Stomach (tissue), 9 donors: ENCODE measurements around the gene IQSEC1. TPM values are rescaled to one million over a fixed set of nuclear protein-coding genes. Genes with fewer than 3 reads are reported as not detected.
A peak's percentile ranks its signal among the peaks of the same experiment; 100 is the strongest.

Source experiments
- DNase-seq, 2 donors: peaks; one replicate each; pipeline versions ENCODE4 v3.0.0 to v3.0.0-alpha.2; 2013 to 2019
- H3K27ac ChIP-seq, 5 donors: fragments of 200-600 bp in 4 of 5; sonication (generic) in 4 of 5; one replicate each; pipeline ENCODE4 v1.5.1; 2013 to 2019; ENCODE audit warnings: mild to moderate bottlenecking in 1 of 5, moderate library complexity in 1 of 5
- H3K27me3 ChIP-seq, 3 donors: fragments of 200-600 bp; sonication (generic); one replicate each; pipeline ENCODE4 v1.5.1; 2017 to 2019; ENCODE audit warnings: mixed run types in 1 of 3
- H3K36me3 ChIP-seq, 4 donors: fragments of 200-600 bp; sonication (generic); 1 replicate in 3 of 4; 2 replicates in 1 of 4; pipeline ENCODE4 v1.5.1; 2016 to 2019
- H3K4me1 ChIP-seq, 4 donors: fragments of 200-600 bp; sonication (generic); one replicate each; pipeline ENCODE4 v1.5.1; 2016 to 2019
- H3K4me3 ChIP-seq, 4 donors: fragments of 200-600 bp; sonication (generic) in 3 of 4; one replicate each; pipeline ENCODE4 v1.5.1; 2016 to 2019; ENCODE audit warnings: mild to moderate bottlenecking in 1 of 4
- H3K9me3 ChIP-seq, 4 donors: fragments of 200-600 bp; sonication (generic); one replicate each; pipeline ENCODE4 v1.5.1; 2016 to 2019
- CTCF ChIP-seq, 7 experiments: fragments of 450-650 bp in 4 of 7; fragments of 200-600 bp in 3 of 7; sonication (generic) in 3 of 7; IDR thresholded peaks; one replicate each; pipeline ENCODE4 v1.5.1; 2016 to 2019; ENCODE audit warnings: antibody characterized with exemption in 7 of 7, control low read depth in 2 of 7, mild to moderate bottlenecking in 1 of 7
- EP300 ChIP-seq: sonication (generic); formaldehyde crosslinking; IDR thresholded peaks from one replicate; pipeline ENCODE4 v1.6.1; 2017; ENCODE audit warnings: antibody characterized with exemption
- POLR2A ChIP-seq, 4 donors: fragments of 450-650 bp; IDR thresholded peaks; one replicate each; pipeline ENCODE4 v1.6.1; 2016; ENCODE audit warnings: antibody characterized with exemption in 4 of 4, control low read depth in 2 of 4, mild to moderate bottlenecking in 1 of 4, moderate library complexity in 1 of 4
- POLR2AphosphoS5 ChIP-seq, 3 donors: sonication (generic); formaldehyde crosslinking; IDR thresholded peaks; one replicate each; pipeline ENCODE4 v1.6.1; 2016; ENCODE audit warnings: antibody characterized with exemption in 3 of 3
- WGBS, 5 donors: extraction: QIAGEN DNeasy Blood & Tissue Kit in 3 of 5; methylation state at CpG; one replicate each; pipeline versions ENCODE4 v1.1.5 to v1.1.7; 2013 to 2018; 5-methylcytosine and 5-hydroxymethylcytosine counted together
- intact Hi-C: fragments of 100-400 bp; cut with DNase I; formaldehyde crosslinking; loops from one replicate; pipeline ENCODE4 v1.15.1; 2023; ENCODE audit warnings: low total_unique reads
- polyA plus RNA-seq, 3 donors: library from polyadenylated mRNA; stranded (reverse); fragments of 200-250 nt; gene quantifications; one replicate each; pipeline ENCODE4 v1.2.3, GENCODE V29; 2013
- total RNA-seq, 5 donors: library from RNA; depleted of rRNA; stranded (reverse); fragments of >200 nt; gene quantifications; one replicate each; pipeline versions ENCODE4 v1.1.0 to v1.2.3, GENCODE V29; 2014 to 2016
- donor health status: healthy with polysubstance abuse.
- donor health status: Bipolar disorder and iron deficiency.
- donor health status: healthy.

IQSEC1 gene
- total and polyA plus RNA-seq, 8 donors = 6.7 to 46.9 (median 20.8) TPM

DNA sequence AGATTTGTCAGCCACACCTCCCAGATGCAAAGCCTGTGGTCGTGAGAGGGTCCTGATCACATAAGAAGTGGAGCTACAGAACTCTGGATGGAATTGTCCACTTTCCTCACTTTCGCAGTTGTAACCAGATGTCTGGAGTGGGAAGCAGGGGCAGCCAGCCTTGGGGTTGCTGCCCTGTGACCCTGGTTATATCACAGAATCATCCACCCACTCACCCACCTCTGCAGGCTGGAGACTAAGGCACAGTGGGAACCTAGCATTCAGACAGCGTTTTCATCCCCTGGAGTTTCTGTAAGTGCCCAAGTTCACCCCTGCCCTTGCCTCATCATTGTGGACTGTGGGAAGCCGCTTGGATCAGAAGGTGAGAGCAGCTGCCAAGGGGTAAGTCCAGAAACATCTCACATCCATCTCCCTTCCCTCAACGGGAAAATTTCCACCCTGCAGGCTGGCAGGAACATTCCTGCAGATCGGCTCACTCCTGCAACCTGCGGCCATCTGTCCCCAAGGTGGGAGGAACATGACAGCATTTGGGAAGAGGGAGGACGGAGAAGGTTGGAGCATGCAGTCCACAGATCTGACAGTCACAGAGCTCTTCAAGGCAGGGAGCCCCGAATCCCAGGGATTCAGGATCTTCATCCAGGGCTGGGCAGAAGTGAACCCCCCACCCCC, 2.9 kb upstream of the IQSEC1 start:
- Histone ChIP-seq H3K36me3 (no peaks in the 10 kb centered on the region), H3K4me3 (no peak overlapping the region), H3K27me3 (peaks cover 0 to 77% (median 31%) of the 10 kb centered on the region in 3 donors), H3K4me1 (peaks cover 0 to 28% (median 20%) of the 10 kb centered on the region in 4 donors), H3K27ac (no peak overlapping the region), H3K9me3 (no peaks in the 10 kb centered on the region)
- intact Hi-C loops = no loop called here
- TF ChIP-seq POLR2AphosphoS5 (IDR thresholded peaks at IDR 0.05) (no peak), EP300 (no peak), POLR2A (IDR thresholded peaks at IDR 0.05) (no peak), CTCF (IDR thresholded peaks at IDR 0.05) (no peak)
- no peak for DNase-seq
- WGBS, 5 donors = 57 to 79% (median 60%) methylated on average over 5 to 9 of the region's 9 CpGs

DNA sequence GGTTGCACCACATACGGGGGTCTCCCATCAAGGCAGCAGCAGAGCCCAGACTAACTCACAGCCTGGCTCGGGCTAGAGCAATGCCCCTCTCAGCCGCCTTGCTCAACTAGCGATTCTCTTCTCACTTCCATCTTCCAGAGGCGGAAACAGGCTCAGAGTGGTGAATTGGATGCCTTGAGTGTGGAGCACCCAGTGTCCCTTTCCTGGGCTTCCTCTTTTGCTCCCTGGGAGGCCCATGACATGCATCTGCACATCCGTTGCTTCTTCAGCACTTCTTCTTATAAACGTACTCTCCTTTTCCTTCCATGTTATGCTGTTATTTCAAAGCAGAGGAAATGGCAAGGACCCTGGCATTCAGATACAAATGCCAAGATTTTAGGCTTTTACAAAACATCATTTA, 2.1 kb upstream of the IQSEC1 start:
- Histone ChIP-seq H3K4me1 (peaks cover 0 to 28% (median 20%) of the 10 kb centered on the region in 4 donors), H3K9me3 (no peaks in the 10 kb centered on the region), H3K36me3 (no peaks in the 10 kb centered on the region), H3K4me3 (no peak overlapping the region), H3K27me3 (peaks cover 0 to 77% (median 31%) of the 10 kb centered on the region in 3 donors), H3K27ac (no peak overlapping the region)
- TF ChIP-seq CTCF (IDR thresholded peaks at IDR 0.05) (no peak), EP300 (no peak), POLR2AphosphoS5 (IDR thresholded peaks at IDR 0.05) (no peak), POLR2A (IDR thresholded peaks at IDR 0.05) (no peak)
- DNase-seq = no peak
- intact Hi-C loops = no loop called here
- 74 to 83% (median 82%) methylated on average over 7 of the region's 7 CpGs for WGBS, 5 donors

DNA sequence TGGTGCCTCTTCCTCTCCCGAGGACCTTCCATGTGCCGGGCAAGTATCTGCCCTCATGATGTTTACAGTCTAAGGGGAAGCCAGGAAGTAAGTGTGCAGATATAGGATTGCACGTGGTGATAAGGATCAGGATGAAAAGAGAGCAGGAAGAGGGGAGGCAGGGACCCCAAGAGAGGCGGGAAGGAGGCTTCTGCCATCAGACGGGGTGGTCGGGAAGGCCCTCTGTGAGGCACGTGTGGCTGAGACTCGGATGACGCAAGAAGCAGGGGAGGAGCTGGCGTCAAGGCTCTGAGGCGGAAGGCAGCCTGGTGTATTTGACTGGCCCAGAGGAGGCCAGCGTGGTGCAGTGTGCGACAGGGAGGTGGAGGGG, 762 bp upstream of the IQSEC1 start:
- no peaks in the 10 kb centered on the region for H3K36me3 ChIP-seq
- H3K27ac ChIP-seq = no peak overlapping the region
- 46 to 68% (median 54%) methylated on average over 13 of the region's 13 CpGs for WGBS, 5 donors
- H3K4me3 ChIP-seq = no peak overlapping the region
- H3K27me3 ChIP-seq = peaks cover 0 to 73% (median 31%) of the 10 kb centered on the region in 3 donors
- intact Hi-C loops = no loop called here
- H3K4me1 ChIP-seq = peaks cover 0 to 28% (median 20%) of the 10 kb centered on the region in 4 donors
- no peaks in the 10 kb centered on the region for H3K9me3 ChIP-seq
- no peak for DNase-seq
- TF ChIP-seq POLR2AphosphoS5 (IDR thresholded peaks at IDR 0.05) (no peak), EP300 (no peak), CTCF (IDR thresholded peaks at IDR 0.05) (no peak), POLR2A (IDR thresholded peaks at IDR 0.05) (no peak)

- H3K27ac ChIP-seq = no peak overlapping the region
- no peaks in the 10 kb centered on the region for H3K36me3 ChIP-seq
- WGBS, 5 donors = 12 to 23% (median 15%) methylated on average over 22 to 38 of the region's 38 CpGs
- H3K27me3 ChIP-seq = peaks cover 0 to 63% (median 26%) of the 10 kb centered on the region in 3 donors
- TF ChIP-seq EP300 (no peak), CTCF (IDR thresholded peaks at IDR 0.05) (no peak), POLR2AphosphoS5 (IDR thresholded peaks at IDR 0.05) (no peak), POLR2A (IDR thresholded peaks at IDR 0.05) (no peak)
- H3K4me1 ChIP-seq = peaks cover 0 to 26% (median 18%) of the 10 kb centered on the region in 4 donors
- peak overlapping the region; percentile 16 to 36 (median 29) for H3K4me3 ChIP-seq
- intact Hi-C loops = no loop called here
- DNase-seq = no peak
- no peaks in the 10 kb centered on the region for H3K9me3 ChIP-seq
Measured at GRCh38 chr3:13072600-13073325, 466 bp downstream of the IQSEC1 start.
